Ramos (cell line): Measurements from ENCODE around the gene SLC22A3.
"Not testable (repeated sequence)": the region's sequence is repeated elsewhere in the genome, so short reads cannot be mapped to it uniquely, and the experiment has no call there.

Source experiments
- in situ Hi-C: fragments of 300-500 bp; cut with MboI; formaldehyde crosslinking; loops from one replicate; pipeline ENCODE4 v1.14.3; 2022; ENCODE audit warnings: low sequenced_read_pairs; ENCODE audit not compliant: unreplicated experiment

SLC22A3 gene

GRCh38 chr6:160467261-160467871 is 119.2 kb downstream of the SLC22A3 start:
- in situ Hi-C loops, result loop anchor here (25.0 kb wide), 1 partner anchor 605 kb away; no protein-coding TSS in a partner anchor

- in situ Hi-C loops, result loop anchor here (25.0 kb wide), 1 partner anchor 607 kb away; no protein-coding TSS in a partner anchor
Measured at GRCh38 chr6:160469153-160469552, 121.0 kb downstream of the SLC22A3 start.

GRCh38 chr6:160476056-160476455 is 127.9 kb downstream of the SLC22A3 start:
- in situ Hi-C loops, result not testable (repeated sequence)

- in situ Hi-C loops, result not testable (repeated sequence)
Measured at GRCh38 chr6:160477072-160477471, 128.9 kb downstream of the SLC22A3 start.

- in situ Hi-C loops, result no loop called here
Measured at GRCh38 chr6:160477901-160478300, 129.7 kb downstream of the SLC22A3 start.

- in situ Hi-C loops, result no loop called here
Measured at GRCh38 chr6:160487116-160487515, 138.9 kb downstream of the SLC22A3 start.

- in situ Hi-C loops, result no loop called here
Measured at GRCh38 chr6:160489091-160489490, 140.9 kb downstream of the SLC22A3 start.

GRCh38 chr6:160494576-160494975 is 146.4 kb downstream of the SLC22A3 start:
- in situ Hi-C loops, result no loop called here

GRCh38 chr6:160500639-160501038 is 152.5 kb downstream of the SLC22A3 start:
- in situ Hi-C loops, result loop anchor here (25.0 kb wide), 1 partner anchor 862 kb away; no protein-coding TSS in a partner anchor
